RWPE1 (cell line): Measurements from ENCODE around the gene MYO16.

Experiments
- CTCF ChIA-PET: fragments of 350-600 bp; sonication (Branson Sonifier 250); formaldehyde crosslinking; extraction: SDS; loops from one replicate; lab custom pipeline; 2021; lab: Yijun Ruan, JAX
- POLR2A ChIA-PET: fragments of 400-600 bp; formaldehyde crosslinking; extraction: SDS; loops from one replicate; lab custom pipeline; 2020; ENCODE audit warnings: antibody characterized with exemption; ENCODE audit not compliant: low non-redundant PET; lab: Yijun Ruan, JAX
- DNase-seq: peaks from one replicate; pipeline ENCODE4 v3.0.0; 2012; ENCODE audit warnings: low spot score
- H3K27ac ChIP-seq: fragments of 450-650 bp; 2 replicates; pipeline ENCODE4 v1.5.1; 2017
- TF ChIP-seq, protein P1 (sequence below): fragments of 450-650 bp; conservative IDR thresholded peaks from 2 replicates; pipeline ENCODE4 v1.5.1; 2017; ENCODE audit warnings: low read depth, mild to moderate bottlenecking

Gene MYO16

DNA sequence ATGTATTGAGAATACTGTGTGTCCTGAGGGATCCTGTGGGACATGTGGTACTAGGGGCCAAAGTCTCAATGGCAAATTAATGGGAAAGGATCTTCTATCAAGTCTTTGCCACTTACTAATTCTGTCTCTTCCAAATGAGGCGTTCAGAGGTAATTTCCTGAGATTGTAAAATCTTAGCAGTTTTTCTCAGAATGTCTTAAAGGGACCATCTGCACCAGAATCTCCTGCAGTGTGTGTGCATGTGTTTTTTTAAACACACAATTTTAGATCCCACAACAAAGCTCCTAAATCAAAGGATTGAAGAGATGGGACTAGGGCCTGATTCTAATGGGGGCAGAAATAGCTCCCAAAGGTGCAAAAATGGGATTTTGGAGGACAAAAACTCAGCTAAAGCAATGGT is 78.2 kb downstream of the MYO16 start:
- CTCF ChIA-PET: no interaction called here

DNA sequence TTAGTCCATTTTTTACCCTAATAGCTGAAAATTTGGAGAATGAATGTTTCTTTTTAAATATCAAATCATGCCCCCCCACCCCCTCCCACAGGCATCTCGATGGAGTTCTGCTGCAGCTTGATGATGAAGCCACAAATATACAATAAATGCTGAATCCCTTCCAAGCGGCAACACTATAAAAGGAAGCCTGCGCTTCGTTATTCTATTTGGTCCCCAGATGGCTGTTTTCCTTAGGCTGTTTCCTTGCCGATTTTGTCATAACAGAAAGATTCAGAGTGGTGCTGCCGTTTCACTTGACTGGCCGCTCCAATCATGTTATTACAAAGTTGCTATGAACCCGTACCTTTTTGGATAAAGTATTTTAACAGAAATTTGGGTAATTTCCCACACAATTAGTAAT is 79.5 kb downstream of the MYO16 start:
- POLR2A ChIA-PET: no interaction called here
- H3K27ac ChIP-seq: no peak overlapping the region
- DNase-seq: no peak
- CTCF ChIA-PET: no interaction called here
- TF ChIP-seq, protein P1, sequence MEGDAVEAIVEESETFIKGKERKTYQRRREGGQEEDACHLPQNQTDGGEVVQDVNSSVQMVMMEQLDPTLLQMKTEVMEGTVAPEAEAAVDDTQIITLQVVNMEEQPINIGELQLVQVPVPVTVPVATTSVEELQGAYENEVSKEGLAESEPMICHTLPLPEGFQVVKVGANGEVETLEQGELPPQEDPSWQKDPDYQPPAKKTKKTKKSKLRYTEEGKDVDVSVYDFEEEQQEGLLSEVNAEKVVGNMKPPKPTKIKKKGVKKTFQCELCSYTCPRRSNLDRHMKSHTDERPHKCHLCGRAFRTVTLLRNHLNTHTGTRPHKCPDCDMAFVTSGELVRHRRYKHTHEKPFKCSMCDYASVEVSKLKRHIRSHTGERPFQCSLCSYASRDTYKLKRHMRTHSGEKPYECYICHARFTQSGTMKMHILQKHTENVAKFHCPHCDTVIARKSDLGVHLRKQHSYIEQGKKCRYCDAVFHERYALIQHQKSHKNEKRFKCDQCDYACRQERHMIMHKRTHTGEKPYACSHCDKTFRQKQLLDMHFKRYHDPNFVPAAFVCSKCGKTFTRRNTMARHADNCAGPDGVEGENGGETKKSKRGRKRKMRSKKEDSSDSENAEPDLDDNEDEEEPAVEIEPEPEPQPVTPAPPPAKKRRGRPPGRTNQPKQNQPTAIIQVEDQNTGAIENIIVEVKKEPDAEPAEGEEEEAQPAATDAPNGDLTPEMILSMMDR: no peak

More for the DNA sequence above, 78.2 kb downstream of the MYO16 start:
- no peak for DNase-seq
- H3K27ac ChIP-seq: no peak overlapping the region
- TF ChIP-seq, protein P1: no peak
- POLR2A ChIA-PET: no interaction called here

DNA sequence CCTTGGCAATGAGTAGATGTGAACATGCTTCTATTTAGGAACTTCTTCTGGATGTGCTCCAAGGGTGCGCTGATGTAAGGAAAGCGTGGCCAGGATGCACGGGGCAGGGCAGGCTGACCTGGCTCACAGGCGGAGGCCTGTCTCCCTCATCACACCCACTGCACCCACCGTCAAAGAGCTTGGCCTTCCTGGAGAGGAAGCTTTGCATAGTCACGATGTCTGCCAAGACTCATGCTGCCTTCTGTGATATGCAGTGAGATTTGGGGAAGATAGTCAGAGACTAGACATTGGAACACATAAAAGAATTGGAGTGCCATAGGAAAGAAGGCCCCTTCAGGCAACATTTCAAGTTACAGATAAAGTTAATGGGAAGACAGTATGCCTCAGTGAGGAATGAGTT is 82.0 kb downstream of the MYO16 start:
- ChIA-PET POLR2A (no interaction called here), CTCF (no interaction called here)
- H3K27ac ChIP-seq: no peak overlapping the region
- no peak for DNase-seq
- TF ChIP-seq, protein P1: no peak

DNA sequence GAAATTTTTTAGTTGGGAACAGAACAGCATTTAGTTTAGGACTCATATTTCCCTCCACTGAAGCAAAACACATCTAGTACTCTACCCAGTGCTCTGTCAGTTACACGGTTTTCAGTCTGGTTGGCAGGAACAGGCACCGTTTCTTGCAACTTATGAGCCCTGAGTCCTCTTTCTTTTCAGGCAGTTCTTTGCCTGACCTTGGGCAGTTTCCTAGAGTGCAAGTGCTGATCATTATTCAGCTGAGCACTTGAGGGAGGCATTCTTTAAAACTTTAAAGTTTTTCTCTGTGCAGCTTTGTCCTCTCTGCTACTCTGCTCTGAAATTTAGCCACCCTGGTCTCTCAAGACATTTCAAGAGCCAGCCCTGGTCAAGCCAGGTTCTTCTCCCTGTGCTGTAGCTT is 96.1 kb downstream of the MYO16 start:
- POLR2A ChIA-PET: no interaction called here
- CTCF ChIA-PET: no interaction called here

DNA sequence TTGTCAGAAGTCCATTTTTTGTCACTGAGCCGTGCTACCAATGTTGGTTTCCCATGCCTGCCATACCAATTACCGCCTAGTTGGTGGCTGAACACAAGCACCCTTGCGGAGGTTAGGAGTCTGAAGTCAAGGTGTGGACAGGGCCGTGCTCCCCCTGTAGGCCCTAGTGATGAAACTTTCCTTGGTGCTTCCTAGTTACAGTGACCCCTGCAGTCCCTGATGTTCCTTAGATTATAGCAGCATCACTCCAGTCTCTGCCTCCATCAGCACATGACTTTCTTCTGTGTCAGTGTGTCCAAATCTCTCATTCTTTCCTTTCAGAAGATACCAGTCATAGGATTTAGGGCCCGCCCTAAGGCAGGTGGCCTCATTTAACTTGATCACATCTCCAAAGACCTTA is 99.0 kb downstream of the MYO16 start:
- CTCF ChIA-PET: interaction anchor here (0.6 kb wide), 2 partner anchors 228 to 1345 kb away, joined by 3 read pairs; no protein-coding TSS in a partner anchor
- no peak overlapping the region for H3K27ac ChIP-seq
- DNase-seq: no peak
- POLR2A ChIA-PET: no interaction called here
- TF ChIP-seq, protein P1: no peak

More for the DNA sequence above, 96.1 kb downstream of the MYO16 start:
- TF ChIP-seq, protein P1: no peak
- no peak for DNase-seq
- H3K27ac ChIP-seq: no peak overlapping the region

DNA sequence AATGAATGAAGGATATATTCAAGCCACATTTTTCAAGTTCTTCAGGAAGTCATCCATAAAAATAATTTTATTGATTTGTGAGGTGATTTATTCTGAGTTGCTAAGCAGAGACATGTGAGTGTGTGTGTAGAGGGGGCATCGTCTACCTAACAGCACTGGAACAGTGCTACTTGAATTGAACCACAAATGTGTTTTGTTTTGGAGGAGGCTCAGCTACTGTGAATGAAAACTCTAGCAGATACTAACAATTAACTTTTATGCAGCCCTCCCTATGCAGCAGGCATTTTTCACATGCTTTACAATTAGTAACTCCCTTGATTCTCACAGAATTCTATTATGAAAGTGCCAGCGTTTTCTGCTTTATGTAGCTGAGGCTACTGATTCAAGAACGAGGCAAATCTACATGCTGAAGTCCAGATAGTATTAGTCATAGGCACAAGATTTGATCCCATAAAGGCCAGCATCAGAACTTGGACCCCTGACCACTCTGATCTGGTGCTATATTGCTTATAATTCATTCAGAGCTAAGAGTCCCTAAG is 103.7 kb downstream of the MYO16 start:
- TF ChIP-seq, protein P1: no peak
- DNase-seq: no peak
- no peak overlapping the region for H3K27ac ChIP-seq
- POLR2A ChIA-PET: no interaction called here
- CTCF ChIA-PET: no interaction called here
